HG02884 (cell line): ENCODE results near the gene AGPAT4.
A peak's percentile ranks its signal among the peaks of the same experiment; 100 is the strongest.

ENCODE experiments used
- ATAC-seq: cut with Tn5 transposase; IDR thresholded peaks from one replicate; pipeline ENCODE4 v1.9.1; 2021; ENCODE audit warnings: mild to moderate bottlenecking, moderate library complexity; ENCODE audit not compliant: unreplicated experiment

The AGPAT4 gene

DNA sequence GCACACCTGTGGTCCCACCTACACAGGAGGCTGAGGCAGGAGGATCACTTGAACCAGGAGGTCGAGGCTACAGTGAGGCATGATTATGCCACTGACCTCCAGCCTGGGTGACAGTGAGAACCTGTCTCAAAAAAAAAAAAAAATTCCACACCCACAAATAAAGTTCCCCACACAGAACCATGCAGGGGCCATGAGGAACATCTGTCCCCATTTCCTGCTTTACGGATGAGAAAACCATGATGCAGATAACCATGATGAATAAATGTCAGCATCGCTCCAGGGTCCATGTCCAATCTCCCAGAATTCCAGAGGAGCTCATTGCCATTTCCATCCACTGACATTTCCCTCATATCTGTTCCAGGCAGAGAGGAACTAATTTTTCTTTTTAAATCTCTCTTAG lies 16.9 kb upstream of the AGPAT4 start:
- no peak for ATAC-seq

DNA sequence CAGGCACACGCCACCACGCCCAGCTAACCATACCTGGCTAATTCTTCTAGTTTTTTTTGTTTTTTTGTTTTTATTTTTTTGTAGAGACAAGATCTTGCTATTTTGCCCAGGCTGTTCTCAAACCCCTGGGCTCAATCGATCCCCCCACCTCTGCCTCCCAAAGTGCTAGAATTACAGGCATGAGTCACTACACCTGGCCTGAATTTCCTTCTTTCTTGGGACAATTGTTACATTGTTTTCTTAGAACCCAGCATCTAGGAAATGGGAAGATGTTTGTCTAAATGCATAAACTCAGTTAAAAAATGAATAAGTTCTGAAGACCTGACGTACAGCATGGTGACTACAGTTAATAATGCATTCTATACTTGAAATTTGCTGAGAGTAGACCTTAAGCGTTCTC lies 10.8 kb upstream of the AGPAT4 start:
- ATAC-seq: no peak

DNA sequence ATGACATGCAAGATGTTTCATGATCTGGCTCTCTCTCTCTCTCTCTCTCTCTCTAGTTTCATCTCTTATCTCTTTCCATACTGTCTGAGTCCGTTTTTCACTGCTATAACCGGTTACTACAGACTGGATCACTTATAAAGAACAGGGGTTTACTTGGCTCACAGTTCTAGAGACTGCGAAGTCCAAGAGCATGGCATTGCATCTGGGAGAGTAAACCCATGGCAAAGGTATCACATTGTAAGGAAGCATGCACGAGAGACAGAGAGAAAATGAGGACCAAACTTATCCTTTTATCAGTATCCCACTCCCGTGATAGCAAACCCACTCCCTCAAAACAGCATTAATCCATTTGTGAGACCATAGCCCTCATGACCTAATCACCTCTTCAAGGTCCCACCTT lies 7.2 kb upstream of the AGPAT4 start:
- ATAC-seq: no peak

DNA sequence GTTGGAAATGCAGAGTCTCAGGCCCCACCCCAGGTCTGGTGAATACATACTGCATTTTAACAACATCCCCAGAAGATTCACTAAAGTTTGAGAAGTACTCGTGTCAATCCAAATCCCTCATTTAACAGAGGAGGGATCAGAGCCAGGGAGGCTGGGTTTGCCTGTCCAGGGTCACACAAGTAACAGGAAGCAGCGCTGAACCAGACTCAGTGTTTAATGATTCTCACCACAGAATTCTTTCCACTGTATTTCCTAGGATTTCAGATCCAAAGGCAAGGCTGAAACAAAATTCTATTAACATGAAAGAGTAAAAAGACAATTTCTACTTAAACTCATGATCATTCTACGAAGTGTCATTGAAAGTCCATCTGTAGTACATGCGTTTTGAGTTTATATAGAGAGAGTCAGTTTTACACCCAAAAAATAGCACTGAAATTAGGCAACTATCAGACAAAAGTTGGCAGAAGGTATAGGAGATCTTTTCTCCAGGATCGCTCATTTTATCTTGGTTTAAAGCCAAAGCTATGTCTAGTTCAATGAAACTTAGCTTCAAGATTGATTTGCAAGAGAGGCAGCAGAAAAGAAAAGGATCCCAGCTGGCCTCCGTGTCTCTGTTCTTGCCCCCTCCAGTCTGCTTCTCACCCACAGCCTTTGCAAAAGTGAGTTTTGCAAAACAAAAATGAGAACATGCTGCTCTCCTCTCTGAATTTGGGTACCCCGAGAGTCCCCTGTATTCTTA lies 6.0 kb upstream of the AGPAT4 start:
- no peak for ATAC-seq

DNA sequence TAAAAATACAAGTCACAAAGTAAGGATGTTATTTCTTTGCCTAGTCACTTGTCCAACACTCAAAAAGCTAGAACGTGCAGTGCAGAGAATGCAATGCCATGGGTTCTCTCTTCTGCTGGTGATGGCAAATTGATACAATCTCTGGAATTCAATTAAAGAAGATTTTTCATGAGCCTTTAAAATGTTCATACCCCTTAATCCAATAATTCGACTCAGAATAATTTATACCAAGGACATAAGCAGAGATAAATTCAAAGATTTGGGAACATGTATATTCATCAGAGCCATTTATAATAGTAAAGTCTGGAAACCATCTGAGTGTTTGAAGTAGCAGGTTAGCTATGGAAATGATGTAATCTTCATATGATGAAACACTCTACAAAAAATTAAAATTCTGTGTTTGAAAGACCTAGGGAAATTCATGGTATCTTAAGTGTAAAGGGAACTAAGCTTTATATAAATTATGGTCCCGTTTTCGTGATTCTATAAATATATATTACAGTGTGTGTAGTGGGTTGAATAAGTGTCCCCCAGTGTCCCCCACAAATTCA lies 2.8 kb upstream of the AGPAT4 start:
- ATAC-seq: no peak

DNA sequence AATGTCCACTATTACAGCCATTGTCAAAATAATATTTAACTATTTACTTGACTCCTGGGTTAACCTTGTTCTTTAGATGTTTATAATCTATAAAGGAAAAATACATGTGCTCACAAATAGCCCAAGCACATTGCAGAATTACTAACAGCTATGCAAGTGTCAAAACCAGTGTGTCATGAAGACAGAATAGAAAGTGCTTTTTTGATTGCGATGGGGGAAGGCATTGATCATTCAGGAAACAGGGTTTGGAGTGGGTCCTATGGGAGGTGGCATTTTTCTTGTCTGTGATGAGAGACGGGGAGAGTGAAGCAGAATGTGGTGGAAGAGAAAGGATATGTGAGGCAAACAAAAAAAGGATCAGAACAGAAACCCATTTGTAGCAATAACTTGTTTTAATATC lies 1.0 kb upstream of the AGPAT4 start:
- ATAC-seq: no peak

DNA sequence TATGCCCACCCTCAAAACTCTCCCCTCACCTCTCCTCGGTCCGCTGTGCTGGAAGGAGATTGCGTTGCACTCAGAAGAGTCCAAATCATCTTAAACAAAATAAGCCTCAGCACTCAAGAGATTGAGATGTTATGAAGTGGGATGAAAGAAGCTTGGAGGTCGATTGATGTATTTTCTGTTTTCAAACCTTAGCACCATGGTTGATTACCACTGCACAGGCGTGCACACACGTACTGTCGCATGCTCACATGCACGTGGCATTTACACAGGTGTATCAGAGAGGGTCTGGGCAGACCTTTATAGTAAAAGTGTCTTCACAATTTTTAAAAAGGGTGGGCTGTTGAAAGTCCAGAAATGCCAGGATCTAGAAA lies 612 bp upstream of the AGPAT4 start:
- ATAC-seq: no peak

DNA sequence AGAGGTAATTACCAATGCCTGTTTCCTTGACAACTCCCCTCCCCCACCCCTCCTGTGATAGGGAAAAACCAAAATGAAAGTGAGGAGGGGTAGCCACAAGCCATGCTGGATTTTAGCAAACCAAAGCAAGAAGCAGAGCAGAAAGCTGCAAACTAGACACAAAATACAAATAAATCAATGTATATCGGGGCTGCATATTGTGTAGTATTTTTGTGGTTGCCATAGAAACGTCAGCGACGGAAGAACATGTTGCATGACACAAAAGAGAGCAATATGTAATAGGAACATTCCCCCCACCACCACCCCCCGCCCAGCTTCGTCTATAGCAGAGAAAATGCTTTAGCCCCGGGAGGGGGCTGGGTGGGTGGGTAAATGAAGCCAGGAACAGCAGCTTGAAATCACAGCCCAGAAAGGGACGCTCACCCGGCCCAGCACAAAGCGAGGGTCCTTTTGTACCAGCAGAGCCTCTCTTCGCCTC lies 548 bp downstream of the AGPAT4 start:
- peak; percentile 11 for ATAC-seq

DNA sequence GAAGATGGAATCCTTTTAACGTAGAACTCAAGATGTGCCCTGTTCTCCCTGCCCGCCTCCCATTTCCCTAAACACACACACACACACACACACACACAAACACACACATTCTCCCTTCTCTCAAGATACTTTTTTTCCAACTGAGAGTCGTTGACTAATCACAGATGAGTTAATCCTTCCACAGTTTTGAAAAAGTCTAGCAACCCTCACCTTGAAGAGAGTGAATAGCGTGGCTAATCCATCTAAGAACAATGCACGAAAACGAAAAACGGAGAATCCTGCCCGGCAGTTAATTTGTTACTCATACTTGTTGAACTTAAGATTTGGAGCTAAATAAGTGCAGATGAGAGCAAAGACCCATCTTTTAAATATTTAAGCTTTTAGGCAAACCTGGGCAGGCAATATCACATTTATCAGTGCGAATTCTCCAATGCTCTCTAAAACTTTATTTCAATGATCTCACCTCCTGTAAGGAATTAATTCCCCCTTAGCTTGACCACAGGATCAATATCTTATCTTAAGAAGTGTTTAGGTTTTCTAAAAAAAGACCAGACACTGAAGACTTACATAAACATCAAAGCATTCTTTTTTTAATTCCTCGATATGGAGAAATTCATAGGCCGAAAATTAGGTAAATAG lies 1.1 kb downstream of the AGPAT4 start:
- no peak for ATAC-seq

DNA sequence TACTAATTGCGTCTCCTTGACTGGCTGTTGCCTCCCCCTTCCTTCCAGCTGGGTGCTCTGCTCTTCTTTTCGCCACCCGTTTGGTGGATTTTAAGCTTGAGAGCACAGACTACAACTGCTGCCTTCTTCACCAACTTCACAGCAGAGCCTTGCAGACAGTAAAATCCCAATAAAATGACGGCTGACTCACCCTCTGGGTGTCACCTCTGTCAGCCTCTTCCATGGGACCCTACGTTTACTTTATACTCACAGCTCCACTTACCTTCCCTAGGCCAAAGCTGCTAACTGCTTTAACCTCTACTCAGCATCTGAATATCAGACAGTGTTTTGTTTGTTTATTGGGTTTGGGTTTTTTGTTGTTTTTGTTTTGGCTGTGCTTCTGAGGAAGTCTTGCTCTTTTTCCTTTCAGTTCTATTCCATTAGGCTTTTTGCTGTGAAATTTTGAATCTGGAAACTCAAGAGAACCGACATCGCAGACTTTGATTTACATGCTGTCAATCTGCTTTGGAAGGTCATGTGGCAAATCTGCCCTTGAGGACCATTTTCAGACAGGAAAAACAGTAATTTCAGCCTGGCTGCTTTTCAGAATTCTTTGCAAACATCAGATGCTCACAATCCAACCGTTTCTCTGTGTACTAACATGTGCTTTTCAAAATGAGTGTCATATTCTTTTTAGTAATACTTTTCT lies 2.4 kb downstream of the AGPAT4 start:
- ATAC-seq: no peak

DNA sequence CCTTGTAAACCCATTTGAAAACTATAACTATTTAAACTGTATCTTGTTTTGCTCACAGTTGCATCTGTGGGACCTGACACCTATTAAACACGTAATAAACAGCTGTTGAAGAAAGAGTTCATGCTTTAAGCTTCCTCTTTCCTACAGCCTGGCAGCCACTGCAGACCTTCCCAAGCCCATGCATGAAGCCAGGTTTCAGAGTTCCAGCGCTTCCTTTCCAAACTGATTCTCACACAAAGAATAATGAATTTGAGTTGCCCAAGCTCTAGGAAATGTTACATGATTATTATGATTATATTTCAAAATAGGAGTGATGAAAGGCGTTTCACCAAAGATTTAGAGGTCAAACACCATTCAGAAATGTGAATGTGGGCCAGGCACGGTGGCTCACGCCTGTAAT lies 3.7 kb downstream of the AGPAT4 start:
- ATAC-seq: no peak

DNA sequence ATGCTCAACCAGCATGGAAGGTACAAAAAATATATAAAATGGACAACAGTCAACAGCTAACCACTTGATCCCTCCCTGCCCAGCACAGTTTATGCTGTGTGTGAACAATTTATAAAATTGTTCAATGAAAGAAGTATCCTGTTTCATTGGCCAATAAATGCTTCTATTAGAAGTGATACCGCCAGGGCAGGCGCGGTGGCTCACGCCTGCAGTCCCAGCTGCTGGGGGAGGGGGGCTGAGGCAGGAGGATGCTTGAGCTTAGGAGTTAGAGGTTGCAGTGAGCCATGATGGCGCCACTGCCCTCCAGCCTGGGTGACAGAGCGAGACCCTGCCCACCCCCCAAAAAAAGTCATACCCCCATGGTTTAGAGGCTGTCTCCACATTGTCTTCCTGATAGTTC lies 4.6 kb downstream of the AGPAT4 start:
- ATAC-seq: no peak

DNA sequence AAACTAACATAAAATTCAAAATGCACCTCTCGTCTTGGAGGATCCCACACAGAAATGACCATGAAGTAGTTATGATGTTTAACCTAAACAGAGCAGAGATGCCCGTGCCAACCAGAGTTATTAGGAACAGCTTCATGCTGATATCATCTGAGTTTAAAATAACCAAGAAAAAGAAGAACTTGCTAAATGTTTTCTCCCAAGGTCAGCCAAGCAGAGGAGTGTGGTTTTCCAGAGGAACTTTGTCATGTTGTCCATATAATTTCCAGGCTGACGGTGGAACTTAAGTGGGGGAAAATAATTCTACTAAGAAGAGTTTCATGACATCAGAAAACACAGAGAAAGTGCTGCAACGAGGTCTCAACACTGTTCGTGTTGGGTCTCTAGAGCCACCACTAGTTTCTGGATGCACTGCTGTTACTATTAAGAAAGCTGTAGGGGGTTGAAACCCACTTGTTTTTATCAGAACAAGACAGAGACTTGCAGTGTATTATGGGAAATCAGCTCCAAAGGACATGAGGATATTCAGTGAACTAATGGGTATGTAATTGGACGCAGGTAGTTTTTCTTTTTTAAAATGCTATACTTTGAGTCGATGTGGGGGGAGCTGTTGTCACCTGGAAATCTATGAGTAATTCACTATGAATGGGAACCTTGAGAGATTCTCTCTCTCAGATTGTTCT lies 5.2 kb downstream of the AGPAT4 start:
- ATAC-seq: no peak

DNA sequence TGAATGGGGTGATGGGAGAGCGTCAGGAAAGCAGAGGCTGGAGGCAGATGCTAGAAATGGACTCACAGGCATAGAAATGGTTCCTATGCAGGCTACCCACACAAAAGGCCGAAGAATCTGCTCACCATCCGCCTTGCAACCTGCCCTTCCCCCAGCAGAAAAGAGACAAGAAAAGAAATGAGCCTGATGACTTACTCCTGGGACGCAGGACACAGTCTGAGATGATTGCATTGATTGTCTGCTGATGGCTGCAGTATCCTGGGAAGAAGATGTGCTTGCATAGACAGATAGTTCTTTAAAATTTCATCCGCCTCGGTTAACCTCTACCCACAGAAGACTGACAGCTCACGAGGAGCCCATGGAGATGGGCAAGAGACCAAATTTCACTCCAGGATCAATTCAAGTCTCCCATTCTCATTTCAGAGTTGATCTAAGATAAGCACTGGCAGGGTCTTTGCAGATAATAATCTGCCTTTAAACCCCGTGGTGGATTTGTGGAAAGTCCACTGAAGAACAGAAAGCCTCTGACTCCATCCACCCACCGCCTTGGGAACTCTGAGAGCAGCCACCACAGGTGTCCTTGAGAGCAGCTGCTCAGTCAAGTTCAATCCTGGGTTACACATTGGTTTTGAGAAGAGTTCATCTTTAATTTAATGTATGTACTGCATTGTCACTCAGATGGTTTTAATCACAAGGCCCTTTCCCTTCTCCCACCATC lies 7.2 kb downstream of the AGPAT4 start:
- ATAC-seq: no peak

DNA sequence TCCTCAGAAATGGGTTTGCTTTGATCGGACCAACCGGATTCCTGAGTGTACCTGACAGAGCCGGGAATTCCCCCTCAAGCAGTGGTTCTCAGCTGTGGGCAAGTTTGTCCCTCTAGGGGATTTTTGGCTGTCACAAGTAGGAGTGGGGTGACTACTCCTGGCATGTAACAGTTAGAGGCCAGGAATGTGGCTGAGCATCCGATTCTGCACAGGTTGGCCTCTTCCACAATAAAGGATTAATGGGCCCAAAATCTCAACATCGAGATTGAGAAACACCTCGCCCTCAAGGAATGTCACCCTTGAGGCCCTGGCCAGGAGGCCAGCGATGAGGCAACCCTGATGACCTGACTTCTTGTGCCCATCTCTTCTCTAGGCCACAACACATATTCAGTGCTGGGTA lies 7.9 kb downstream of the AGPAT4 start:
- no peak for ATAC-seq

DNA sequence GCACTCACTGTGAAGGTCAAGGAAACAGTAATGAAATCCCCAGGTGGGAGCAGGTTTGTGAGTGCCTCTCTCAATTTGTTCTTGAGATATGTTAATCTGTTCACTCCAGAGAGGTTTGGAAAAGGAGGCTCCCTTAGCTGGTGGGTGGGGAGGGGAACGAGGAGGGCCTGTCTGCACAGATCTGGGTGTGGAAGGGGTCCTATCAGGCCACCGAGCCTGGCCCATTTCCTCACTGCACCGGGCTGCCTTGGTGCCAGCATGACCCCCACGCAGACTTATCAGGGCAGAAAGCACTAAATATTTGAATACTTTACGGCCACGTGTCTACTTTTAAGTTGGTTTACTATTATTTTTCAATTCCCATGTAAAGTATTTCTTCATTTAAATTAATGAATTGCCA lies 8.3 kb downstream of the AGPAT4 start:
- ATAC-seq: no peak

DNA sequence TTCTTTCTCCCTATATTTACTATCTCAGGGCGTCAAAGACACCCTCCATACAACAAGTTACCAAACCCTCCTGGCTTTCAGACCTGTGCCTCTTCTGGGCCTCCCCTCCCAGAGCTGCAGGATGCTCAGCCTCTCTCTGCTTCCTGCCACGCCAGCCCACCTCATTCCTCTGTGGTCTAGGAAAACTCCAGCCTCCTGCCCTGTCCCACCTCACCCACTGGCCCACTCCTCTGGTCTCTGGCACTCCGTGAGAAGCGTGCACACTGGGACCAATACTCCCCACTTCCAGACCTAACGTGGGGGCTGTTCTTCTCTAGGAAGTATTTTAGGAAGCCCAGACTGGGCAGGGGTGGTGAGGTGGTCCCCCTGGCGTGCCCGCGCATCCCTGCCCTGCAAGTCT lies 9.7 kb downstream of the AGPAT4 start:
- ATAC-seq: no peak

DNA sequence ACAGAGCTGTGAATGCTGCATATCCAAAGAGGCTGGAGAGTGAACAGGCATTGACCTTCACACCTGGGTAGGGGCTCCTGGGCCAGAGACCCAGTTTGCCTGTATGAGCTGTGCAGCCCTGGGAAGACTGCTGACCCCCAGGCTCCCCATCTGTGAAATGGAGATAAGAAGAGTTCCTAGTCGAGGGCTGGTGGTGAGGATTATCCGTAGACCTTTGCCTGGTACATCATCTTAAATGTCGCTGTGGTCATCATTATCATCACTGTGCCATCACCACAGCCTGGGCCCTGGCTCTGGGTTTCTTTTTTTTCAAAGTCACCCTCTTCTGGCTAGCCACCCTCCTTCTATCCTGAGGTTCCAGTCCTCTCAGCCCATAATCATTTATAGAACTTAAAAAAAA lies 12.0 kb downstream of the AGPAT4 start:
- no peak for ATAC-seq

DNA sequence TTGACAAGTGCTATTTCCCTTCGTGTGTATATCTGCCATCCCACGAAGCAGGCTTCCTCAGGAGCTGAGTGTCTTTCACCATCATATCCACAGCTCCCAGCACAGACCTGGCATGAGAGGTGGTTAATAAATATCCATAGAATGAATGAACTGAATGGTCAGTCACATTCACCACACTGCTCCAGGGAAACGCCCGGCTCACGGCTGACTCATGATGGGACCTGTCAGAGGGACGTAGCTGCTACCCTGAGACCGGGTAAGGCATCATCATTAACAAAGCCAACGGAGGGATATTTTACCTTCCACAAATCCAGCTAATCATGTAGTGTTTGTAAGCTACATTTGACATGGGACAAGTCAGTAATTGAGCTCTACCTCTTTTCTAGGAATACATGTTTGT lies 12.5 kb downstream of the AGPAT4 start:
- ATAC-seq: no peak

DNA sequence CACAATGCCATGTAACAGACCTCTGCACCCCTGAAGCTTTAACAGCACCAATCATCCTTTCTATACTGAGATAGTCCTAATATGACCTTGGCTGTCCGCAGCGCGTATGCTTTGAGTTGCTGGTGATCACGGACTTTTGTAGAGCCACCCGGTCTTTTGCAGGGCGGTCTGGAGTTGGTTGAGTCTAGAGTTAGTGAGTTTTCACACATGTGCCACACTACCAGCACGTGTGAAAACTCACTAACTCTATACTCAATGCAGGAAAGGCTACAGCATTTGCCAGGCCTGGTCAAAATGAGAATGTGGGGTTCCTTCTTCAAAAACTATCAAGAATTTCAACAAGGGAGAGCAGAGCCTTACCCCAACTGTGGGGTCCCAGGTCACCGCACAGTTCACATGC lies 14.6 kb downstream of the AGPAT4 start:
- ATAC-seq: no peak
